WTC11 (cell line): Measurements from ENCODE around the gene ATP10D.

Experiments used
- KAT7 ChIP-seq: sonication (generic); formaldehyde crosslinking; IDR thresholded peaks from 2 replicates; pipeline ENCODE4 v1.8.1; 2023; ENCODE audit warnings: missing genetic modification reagents, mild to moderate bottlenecking, borderline replicate concordance
- TF ChIP-seq, protein P1 (sequence below): fragments of 200-600 bp; IDR thresholded peaks from 2 replicates; pipeline ENCODE4 v1.8.0; 2022; ENCODE audit warnings: antibody characterized with exemption
- TF ChIP-seq, protein P2 (sequence below): sonication (generic); formaldehyde crosslinking; IDR thresholded peaks from 2 replicates; pipeline ENCODE4 v1.8.0; 2023; ENCODE audit warnings: mild to moderate bottlenecking, missing genetic modification reagents

DNA sequence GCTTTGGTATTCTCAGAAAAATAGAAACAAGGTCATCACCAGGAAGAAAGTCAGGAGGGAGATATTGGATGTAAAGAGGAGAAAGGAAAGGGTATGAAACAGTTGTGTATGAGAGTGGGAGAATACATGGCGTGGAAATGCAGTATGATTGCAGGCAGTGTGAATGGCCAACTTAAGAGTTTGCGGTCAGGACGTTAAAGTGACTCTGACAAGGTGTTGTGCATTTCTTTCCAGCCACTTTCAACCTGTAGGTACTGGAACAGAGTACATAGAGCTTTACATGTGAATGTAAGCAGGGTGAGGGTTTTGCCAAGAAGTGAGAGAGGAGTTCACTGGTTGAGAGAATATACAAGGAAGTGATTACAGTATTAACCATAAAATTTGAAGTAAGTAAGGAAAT is 15.7 kb downstream of the ATP10D start:
- TF ChIP-seq, protein P1, sequence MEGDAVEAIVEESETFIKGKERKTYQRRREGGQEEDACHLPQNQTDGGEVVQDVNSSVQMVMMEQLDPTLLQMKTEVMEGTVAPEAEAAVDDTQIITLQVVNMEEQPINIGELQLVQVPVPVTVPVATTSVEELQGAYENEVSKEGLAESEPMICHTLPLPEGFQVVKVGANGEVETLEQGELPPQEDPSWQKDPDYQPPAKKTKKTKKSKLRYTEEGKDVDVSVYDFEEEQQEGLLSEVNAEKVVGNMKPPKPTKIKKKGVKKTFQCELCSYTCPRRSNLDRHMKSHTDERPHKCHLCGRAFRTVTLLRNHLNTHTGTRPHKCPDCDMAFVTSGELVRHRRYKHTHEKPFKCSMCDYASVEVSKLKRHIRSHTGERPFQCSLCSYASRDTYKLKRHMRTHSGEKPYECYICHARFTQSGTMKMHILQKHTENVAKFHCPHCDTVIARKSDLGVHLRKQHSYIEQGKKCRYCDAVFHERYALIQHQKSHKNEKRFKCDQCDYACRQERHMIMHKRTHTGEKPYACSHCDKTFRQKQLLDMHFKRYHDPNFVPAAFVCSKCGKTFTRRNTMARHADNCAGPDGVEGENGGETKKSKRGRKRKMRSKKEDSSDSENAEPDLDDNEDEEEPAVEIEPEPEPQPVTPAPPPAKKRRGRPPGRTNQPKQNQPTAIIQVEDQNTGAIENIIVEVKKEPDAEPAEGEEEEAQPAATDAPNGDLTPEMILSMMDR: no peak
- TF ChIP-seq, protein P2, sequence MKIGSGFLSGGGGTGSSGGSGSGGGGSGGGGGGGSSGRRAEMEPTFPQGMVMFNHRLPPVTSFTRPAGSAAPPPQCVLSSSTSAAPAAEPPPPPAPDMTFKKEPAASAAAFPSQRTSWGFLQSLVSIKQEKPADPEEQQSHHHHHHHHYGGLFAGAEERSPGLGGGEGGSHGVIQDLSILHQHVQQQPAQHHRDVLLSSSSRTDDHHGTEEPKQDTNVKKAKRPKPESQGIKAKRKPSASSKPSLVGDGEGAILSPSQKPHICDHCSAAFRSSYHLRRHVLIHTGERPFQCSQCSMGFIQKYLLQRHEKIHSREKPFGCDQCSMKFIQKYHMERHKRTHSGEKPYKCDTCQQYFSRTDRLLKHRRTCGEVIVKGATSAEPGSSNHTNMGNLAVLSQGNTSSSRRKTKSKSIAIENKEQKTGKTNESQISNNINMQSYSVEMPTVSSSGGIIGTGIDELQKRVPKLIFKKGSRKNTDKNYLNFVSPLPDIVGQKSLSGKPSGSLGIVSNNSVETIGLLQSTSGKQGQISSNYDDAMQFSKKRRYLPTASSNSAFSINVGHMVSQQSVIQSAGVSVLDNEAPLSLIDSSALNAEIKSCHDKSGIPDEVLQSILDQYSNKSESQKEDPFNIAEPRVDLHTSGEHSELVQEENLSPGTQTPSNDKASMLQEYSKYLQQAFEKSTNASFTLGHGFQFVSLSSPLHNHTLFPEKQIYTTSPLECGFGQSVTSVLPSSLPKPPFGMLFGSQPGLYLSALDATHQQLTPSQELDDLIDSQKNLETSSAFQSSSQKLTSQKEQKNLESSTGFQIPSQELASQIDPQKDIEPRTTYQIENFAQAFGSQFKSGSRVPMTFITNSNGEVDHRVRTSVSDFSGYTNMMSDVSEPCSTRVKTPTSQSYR (CRISPR knock-in tag): no peak
- TF ChIP-seq KAT7 (CRISPR knock-in tag): no peak
